ENCODE data around the gene ANXA1.
A peak's percentile ranks its signal among the peaks of the same experiment; 100 is the strongest.

ANXA1 gene

DNA sequence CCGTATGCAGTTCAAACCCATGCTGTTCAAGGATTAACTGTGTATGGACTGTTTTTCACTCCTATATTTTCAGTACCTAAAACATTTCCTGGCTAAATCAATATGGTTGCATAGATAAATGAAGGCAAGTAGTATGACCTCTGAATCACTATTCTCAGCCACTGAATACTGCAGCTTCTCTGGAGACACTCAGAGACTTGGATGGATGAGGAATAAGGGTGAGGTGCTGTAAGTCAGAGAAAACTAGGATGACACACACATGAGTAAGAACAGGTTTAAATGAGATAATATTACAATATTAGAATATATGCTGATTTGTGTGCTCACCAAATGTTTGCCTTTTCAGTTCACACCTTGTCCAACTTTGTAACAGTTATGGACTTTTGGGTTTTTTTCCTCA is 26.0 kb upstream of the ANXA1 start:
- no peak overlapping the region for H3K4me3 ChIP-seq (ENCODE audit: low read depth, low read length)
- in situ Hi-C loops (cut with HindIII; ENCODE audit: low pct_ligation_motif_present, low sequenced_read_pairs) = no loop called here
- peak; percentile 36 for DNase-seq
- H3K27me3 ChIP-seq (replicated peaks) = no peaks in the 10 kb centered on the region
- H3K36me3 ChIP-seq (replicated peaks) = no peaks in the 10 kb centered on the region
- H3K27ac ChIP-seq = no peak overlapping the region
- TF ChIP-seq CTCF (IDR thresholded peaks at IDR 0.05; ENCODE audit: low read depth, low read length, missing control alignments) = no peak

DNA sequence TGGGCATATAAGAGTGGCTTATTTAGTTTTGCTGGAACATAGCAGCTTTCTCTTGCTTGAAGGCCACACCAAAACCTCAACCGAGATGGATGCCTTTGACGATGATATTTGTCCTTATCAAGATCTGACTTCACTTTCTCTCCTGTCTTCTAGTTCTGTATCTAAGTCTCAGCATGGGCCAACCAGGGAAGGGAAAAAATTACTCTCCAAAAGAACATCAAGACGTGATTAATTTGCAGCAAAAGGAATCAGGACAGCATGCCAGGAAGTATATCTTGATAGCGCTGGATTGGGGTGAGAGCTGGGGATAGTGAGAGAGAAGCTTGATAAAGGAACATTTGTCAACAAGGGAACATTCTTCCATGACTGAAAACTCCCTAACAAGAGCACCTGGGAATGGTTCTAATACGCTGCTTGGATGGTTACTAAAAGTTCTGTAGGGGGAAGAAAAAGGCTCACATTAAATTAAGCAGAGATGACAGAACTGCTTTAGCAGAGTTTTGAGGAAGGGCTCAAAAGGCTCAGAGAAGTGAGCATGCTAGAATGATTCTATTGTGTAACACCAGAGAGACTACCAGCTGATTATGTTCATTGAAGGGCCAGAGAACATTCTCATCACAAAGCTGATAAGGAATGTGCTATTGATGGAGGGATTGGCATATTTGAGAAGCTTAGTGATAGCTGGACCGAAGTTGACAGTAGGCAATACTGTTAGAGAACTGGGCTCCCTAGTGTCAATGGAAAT is 21.6 kb upstream of the ANXA1 start:
- Histone ChIP-seq H3K27me3 (replicated peaks) (no peaks in the 10 kb centered on the region), H3K36me3 (replicated peaks) (no peaks in the 10 kb centered on the region), H3K4me3 (ENCODE audit: low read depth, low read length) (no peak overlapping the region), H3K27ac (no peak overlapping the region)
- DNase-seq = no peak
- no peak for TF ChIP-seq CTCF (IDR thresholded peaks at IDR 0.05; ENCODE audit: low read depth, low read length, missing control alignments)
- in situ Hi-C loops (cut with HindIII; ENCODE audit: low pct_ligation_motif_present, low sequenced_read_pairs) = no loop called here

- Histone ChIP-seq H3K36me3 (replicated peaks) (no peaks in the 10 kb centered on the region), H3K27me3 (replicated peaks) (no peaks in the 10 kb centered on the region), H3K4me3 (ENCODE audit: low read depth, low read length) (no peak overlapping the region), H3K27ac (peak overlapping the region; percentile 93)
- no peak for TF ChIP-seq CTCF (IDR thresholded peaks at IDR 0.05; ENCODE audit: low read depth, low read length, missing control alignments)
- no peak for DNase-seq
- in situ Hi-C loops (cut with HindIII; ENCODE audit: low pct_ligation_motif_present, low sequenced_read_pairs) = no loop called here
Measured at GRCh38 chr9:73131461-73131860, 20.2 kb upstream of the ANXA1 start.

DNA sequence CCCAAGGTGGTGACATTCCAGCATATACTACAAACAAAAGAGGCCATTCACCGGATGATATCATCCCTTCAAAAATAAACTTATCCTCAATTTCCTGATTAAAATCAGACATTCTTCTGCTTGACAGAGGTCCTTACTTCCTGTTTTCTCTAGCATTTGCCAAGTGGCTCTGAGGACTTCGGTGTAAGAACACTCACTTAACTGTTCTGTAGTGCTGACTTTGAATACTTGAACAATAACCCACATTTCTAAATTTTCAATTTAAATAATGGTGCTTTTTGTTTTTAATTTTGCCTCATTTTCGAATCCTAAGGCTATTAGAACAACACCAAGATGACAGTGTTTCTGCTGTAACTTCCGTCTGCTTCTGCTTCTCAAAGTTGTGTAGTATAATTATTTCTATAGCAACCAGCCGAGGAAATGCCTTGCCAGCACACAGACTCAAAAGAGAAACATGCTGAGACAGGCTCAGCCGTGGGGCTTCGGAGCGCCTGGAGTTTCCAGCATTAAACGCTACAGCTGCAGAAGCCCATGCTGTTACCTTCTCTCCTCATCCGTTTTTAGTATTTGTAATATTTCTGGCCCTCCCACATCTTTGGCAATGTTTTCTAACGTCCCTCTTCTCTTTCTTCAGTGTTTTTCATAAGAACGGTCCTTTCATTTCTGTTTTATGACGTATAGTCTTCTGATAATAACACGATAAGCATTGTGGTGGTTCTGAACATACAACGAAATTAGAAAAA is 19.5 kb upstream of the ANXA1 start:
- no peak for TF ChIP-seq CTCF (IDR thresholded peaks at IDR 0.05; ENCODE audit: low read depth, low read length, missing control alignments)

GRCh38 chr9:73133022-73133651 is 18.5 kb upstream of the ANXA1 start:
- no peak for DNase-seq
- H3K27ac ChIP-seq = peak overlapping the region; percentile 93
- peak overlapping the region; percentile 63 for H3K4me3 ChIP-seq (ENCODE audit: low read depth, low read length)
- H3K36me3 ChIP-seq (replicated peaks) = no peaks in the 10 kb centered on the region
- no peaks in the 10 kb centered on the region for H3K27me3 ChIP-seq (replicated peaks)
- in situ Hi-C loops (cut with HindIII; ENCODE audit: low pct_ligation_motif_present, low sequenced_read_pairs) = no loop called here
- TF ChIP-seq CTCF (IDR thresholded peaks at IDR 0.05; ENCODE audit: low read depth, low read length, missing control alignments) = no peak

More for the DNA sequence above, 19.5 kb upstream of the ANXA1 start:
- Histone ChIP-seq H3K27ac (peak overlapping the region; percentile 93), H3K36me3 (replicated peaks) (no peaks in the 10 kb centered on the region), H3K4me3 (ENCODE audit: low read depth, low read length) (peak overlapping the region; percentile 63), H3K27me3 (replicated peaks) (no peaks in the 10 kb centered on the region)
- peak; percentile 89 for DNase-seq
- in situ Hi-C loops (cut with HindIII; ENCODE audit: low pct_ligation_motif_present, low sequenced_read_pairs) = no loop called here

All from brain microvascular endothelial cell (primary cell).